Activated naive CD8-positive, alpha-beta T cell treated with anti-CD3 and anti-CD28 coated beads, Interleukin-2, amount 50 U/mL, for 16 hours (primary cell): ENCODE measurements around the gene CLEC17A.
"Not testable (repeated sequence)": the region's sequence is repeated elsewhere in the genome, so short reads cannot be mapped to it uniquely, and the experiment has no call there.

ENCODE experiments used
- DNase-seq: peaks from one replicate; pipeline ENCODE4 v3.0.0-alpha.2; 2020; ENCODE audit warnings: low read depth, low spot score

The CLEC17A gene

GRCh38 chr19:14582894-14583340 is at the start of gene CLEC17A:
Gene CLEC17A (plus strand): TSS chr19:14583084. CDS start chr19:14583161, 77 bp downstream.
- DNase-seq, result no peak

GRCh38 chr19:14533450-14533849 is 49.4 kb upstream of the CLEC17A start:
- DNase-seq, result no peak

- DNase-seq, result no peak
These were observed 45.8 kb upstream of the CLEC17A start for GRCh38 chr19:14536926-14537692.

- no peak for DNase-seq
These were observed 42.0 kb upstream of the CLEC17A start for GRCh38 chr19:14540741-14541525.

GRCh38 chr19:14541979-14542378 is 40.9 kb upstream of the CLEC17A start:
- not testable (repeated sequence) for DNase-seq

- no peak for DNase-seq
These were observed 40.1 kb upstream of the CLEC17A start for GRCh38 chr19:14542711-14543328.

GRCh38 chr19:14544047-14544446 is 38.8 kb upstream of the CLEC17A start:
- no peak for DNase-seq

GRCh38 chr19:14544977-14545715 is 37.7 kb upstream of the CLEC17A start:
- no peak for DNase-seq

- no peak for DNase-seq
These were observed 37.2 kb upstream of the CLEC17A start for GRCh38 chr19:14545716-14546082.

- no peak for DNase-seq
These were observed 32.6 kb upstream of the CLEC17A start for GRCh38 chr19:14550201-14550754.

GRCh38 chr19:14551134-14552005 is 31.5 kb upstream of the CLEC17A start:
- DNase-seq, result peak; percentile 48

GRCh38 chr19:14552006-14552360 is 30.9 kb upstream of the CLEC17A start:
- DNase-seq, result not testable (repeated sequence)

GRCh38 chr19:14553042-14553938 is 29.6 kb upstream of the CLEC17A start:
- no peak for DNase-seq

- no peak for DNase-seq
These were observed 29.0 kb upstream of the CLEC17A start for GRCh38 chr19:14553939-14554243.

GRCh38 chr19:14554382-14554812 is 28.5 kb upstream of the CLEC17A start:
- no peak for DNase-seq

GRCh38 chr19:14555918-14556661 is 26.8 kb upstream of the CLEC17A start:
- no peak for DNase-seq

GRCh38 chr19:14556662-14557188 is 26.2 kb upstream of the CLEC17A start:
- DNase-seq, result peak; percentile 40

GRCh38 chr19:14558370-14559066 is 24.4 kb upstream of the CLEC17A start:
- no peak for DNase-seq
